LNCAP (cell line): ENCODE measurements around the gene SLC25A52.

Experiments used
- TF ChIP-seq, protein P1 (sequence below): fragments of 450-650 bp; IDR thresholded peaks from 2 replicates; pipeline ENCODE4 v1.5.1; 2017; ENCODE audit warnings: mild to moderate bottlenecking

The SLC25A52 gene

DNA sequence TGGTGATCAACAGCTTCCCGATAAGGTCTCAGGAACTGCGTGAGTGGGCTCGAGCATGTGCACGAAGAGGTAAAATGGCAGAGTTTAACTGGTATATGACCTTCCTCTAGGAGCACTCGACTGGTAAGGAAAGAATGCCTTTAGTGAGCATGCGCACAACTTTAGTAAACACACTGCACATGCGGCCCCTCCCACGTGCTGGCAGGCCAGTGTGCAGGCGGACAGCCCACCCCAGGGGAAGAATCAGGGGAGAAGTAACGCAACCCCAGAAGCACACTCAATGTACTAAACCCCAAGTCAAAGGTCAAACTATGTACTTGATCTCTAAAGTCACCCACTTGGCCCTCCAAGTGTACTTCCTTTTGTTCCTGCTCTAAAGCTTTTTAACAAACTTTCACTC lies 28.7 kb upstream of the SLC25A52 start:
- TF ChIP-seq, protein P1, sequence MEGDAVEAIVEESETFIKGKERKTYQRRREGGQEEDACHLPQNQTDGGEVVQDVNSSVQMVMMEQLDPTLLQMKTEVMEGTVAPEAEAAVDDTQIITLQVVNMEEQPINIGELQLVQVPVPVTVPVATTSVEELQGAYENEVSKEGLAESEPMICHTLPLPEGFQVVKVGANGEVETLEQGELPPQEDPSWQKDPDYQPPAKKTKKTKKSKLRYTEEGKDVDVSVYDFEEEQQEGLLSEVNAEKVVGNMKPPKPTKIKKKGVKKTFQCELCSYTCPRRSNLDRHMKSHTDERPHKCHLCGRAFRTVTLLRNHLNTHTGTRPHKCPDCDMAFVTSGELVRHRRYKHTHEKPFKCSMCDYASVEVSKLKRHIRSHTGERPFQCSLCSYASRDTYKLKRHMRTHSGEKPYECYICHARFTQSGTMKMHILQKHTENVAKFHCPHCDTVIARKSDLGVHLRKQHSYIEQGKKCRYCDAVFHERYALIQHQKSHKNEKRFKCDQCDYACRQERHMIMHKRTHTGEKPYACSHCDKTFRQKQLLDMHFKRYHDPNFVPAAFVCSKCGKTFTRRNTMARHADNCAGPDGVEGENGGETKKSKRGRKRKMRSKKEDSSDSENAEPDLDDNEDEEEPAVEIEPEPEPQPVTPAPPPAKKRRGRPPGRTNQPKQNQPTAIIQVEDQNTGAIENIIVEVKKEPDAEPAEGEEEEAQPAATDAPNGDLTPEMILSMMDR, result no peak

DNA sequence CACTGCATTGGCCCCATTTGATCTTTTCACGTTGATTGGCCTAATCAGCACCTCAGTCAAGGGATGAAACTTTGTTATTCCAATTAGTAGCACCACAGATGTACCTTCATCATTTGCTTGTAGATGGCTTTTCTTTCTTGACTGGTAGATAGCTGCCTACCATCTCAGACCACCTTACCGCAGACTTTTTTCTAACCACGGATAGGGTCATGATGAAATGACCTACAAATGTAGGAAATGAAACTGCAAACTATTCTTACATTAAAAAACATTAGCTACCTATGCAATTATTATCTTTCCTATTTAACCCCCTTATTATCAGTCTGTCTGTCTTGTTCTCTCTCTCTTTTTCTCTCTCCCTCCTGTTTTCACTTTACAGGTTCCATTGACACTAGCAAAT lies 22.4 kb upstream of the SLC25A52 start:
- TF ChIP-seq, protein P1, result no peak

DNA sequence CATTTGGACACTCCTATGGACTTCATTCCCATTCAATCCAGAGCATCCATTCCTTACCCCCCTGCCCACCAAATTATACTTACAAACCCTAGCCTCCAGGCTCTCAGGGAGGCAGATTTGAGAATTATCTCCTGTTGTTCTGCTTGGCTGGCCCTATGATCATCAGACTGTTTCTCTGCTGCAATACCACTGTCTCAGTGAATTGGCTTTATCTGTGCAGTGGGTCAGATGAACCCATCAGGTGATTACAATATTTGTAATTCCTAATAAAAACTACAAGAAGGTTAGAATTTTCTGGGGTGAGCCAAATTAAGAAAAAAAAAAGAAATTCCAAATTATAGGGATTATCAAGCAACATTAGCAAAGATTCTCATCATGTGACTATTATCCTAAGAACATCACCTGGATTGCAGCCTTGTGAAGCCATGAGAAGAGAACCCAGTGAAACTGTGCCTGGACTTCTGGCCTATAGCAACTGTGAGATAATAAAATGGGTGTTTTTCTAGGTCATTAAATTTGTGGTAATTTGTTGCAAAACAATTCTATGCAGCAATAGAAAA lies 17.8 kb upstream of the SLC25A52 start:
- TF ChIP-seq, protein P1, result no peak

DNA sequence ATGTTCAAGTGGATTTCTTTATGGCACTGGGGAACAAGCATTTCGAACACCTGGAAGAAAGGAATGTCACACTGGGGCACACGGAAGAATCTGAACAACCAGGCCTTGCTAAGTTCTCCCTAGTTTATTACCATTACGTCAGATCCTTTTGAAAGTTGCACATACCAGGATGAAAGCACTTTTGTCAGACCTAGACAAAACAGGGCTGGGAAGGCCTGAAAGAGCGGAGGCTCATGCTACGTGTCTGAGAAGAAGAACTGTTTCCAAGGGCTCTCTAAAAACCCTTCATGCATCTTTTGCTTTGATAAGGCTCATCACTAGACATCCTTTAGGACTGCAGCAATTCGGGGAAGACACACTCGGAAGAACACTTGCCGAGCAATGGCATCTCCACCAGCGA lies 15.4 kb upstream of the SLC25A52 start:
- TF ChIP-seq, protein P1, result no peak

DNA sequence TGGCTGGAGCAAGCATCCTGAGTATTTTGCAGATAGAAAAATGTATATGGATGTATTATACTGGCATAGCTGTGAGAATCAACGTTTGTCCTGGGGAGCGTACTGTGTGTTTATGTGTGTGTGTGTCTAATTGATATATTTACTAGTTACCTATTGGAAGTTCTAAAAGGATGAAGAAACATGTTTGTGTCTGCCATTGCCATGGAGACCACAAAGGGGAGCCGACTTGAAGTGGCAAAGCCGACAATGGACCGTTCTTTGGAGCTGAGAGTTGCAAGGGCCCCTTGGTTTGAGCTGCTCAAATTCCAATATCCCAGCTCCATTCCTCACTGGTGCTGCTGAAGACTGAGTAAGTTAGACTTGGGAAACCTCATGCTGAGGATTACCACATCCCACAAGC lies 14.3 kb upstream of the SLC25A52 start:
- TF ChIP-seq, protein P1, result no peak

DNA sequence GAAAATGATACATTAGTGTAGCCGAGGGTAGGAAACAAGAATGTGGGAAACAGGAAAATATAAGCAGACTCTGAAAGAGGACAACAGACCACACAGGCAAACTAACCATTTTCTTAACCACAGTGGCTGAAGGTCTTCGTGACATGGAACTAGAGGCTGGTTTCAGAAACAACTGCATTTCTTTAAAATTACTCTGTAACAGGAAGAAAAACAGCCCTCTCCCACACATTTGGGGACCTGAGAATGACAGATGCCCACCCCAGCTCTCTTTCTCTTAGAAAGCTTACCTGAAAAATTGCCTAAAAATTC lies 13.8 kb upstream of the SLC25A52 start:
- TF ChIP-seq, protein P1, result no peak

DNA sequence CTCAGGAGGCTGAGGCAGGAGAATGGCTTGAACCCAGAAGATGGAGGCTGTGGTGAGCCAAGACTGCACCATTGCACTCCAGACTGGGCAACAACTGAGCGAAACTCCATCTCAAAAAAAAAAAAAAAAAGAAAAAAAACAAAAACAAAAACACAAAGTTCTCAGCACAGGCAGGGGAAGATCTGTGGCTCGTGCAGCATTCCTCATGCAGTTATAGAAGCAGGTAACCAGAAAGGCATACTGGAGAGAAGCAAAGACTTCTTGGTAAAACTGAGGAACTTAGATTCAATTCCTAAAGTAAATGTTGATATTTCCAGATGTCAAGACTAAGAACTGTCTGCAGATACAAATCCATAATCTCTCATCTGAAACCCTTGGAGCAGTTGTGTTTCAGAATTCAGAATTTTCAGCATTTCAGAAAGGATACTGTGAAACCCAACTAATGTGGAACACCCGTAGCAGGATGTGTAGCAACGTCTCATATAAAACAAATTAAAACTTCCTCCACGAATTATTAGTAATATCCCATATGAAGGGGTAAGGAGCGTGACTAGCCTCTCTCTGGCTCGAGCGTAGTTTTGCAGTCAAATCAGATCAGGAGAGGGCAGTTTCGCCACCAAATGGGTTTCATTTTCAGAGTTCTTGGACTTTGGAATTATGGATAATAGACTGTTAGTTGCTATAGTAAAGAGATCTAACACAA lies 13.2 kb upstream of the SLC25A52 start:
- TF ChIP-seq, protein P1, result no peak

DNA sequence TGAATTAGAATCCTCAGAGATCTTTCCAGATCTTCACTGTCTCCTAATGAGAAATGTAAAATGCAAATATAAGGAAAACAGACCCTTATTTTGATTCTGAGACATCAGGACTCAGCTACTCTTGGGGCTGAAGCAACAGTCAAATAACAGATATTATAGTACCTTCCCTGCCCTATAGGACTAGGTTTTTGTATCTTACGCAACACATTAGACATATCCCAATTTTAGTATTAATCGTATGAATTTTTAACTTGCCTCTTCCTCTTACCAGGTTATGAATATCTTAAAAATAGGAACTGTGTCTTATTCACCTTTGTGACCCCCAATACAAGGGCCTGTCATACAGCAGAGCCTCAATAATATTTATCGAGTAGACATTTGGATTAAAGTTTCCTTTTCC lies 12.0 kb upstream of the SLC25A52 start:
- TF ChIP-seq, protein P1, result no peak
